K562 (cell line): Measurements from ENCODE around the gene RHBG. TPM values are rescaled to one million over a fixed set of nuclear protein-coding genes. Genes with fewer than 3 reads are reported as not detected.

Experiments
- ATAC-seq: fragments of 200-7000 bp; cut with Tn5 transposase; 3 replicates; pipeline ENCODE4 v1.9.1; 2020; ENCODE audit warnings: moderate library complexity
- BruUV-seq: library from RNA; stranded (reverse); fragments of 400-500 nt; replicated peaks from 2 replicates; lab custom pipeline; 2021; lab: Mats Ljungman, UMichigan
- CTCF ChIA-PET: fragments of 300-600 bp; formaldehyde crosslinking; extraction: SDS; loops from one replicate; lab custom pipeline; 2021; ENCODE audit warnings: low intra/inter-chr PET ratio; lab: Yijun Ruan, JAX
- POLR2A ChIA-PET: fragments of 300-600, 350-650 bp; sonication (Branson Sonifier 250); formaldehyde crosslinking; extraction: SDS; loops from one replicate; lab custom pipeline; 2021; ENCODE audit warnings: antibody characterized with exemption, inconsistent platforms; lab: Yijun Ruan, JAX
- DNase-seq, 4 experiments: peaks; one replicate each; pipeline versions ENCODE4 v3.0.0 to v3.0.0-alpha.2; 2011 to 2018; ENCODE audit warnings: low spot score in 3 of 4, mixed read lengths in 3 of 4; ENCODE audit errors: extremely low read depth in 1 of 4
- FAIRE-seq: peaks from 2 replicates; lab custom pipeline; 2011; peaks lifted over from hg19 to GRCh38; lab: Jason Lieb, UNC
- H2AFZ ChIP-seq: 2 replicates; pipeline ENCODE4 v1.6.0; 2011; ENCODE audit warnings: low read depth, low read length, control low read depth, inconsistent platforms
- H3K27ac ChIP-seq: fragments of 200-600 bp; 3 replicates; pipeline ENCODE4 v1.8.0; 2011; ENCODE audit warnings: low read depth, mild to moderate bottlenecking, control low read depth, inconsistent platforms, low read length, moderate library complexity, mixed read lengths; ENCODE audit errors: extremely low read depth
- H3K27me3 ChIP-seq, 2 experiments: fragments of 300-600 bp in 1 of 2; 2 replicates in 1 of 2; 3 replicates in 1 of 2; pipeline versions ENCODE4 v1.6.0 to v1.8.0; 2011; ENCODE audit warnings: inconsistent platforms in 2 of 2, low read length in 2 of 2, mild to moderate bottlenecking in 1 of 2, mixed read lengths in 1 of 2, moderate library complexity in 1 of 2; ENCODE audit not compliant: control insufficient read depth in 2 of 2, insufficient read depth in 2 of 2
- H3K36me3 ChIP-seq: fragments of 300-600 bp; 3 replicates; pipeline ENCODE4 v1.8.0; 2011; ENCODE audit warnings: mild to moderate bottlenecking, low read length, inconsistent platforms; ENCODE audit not compliant: control insufficient read depth, insufficient read depth
- H3K4me1 ChIP-seq, 2 experiments: fragments of 200-600 bp in 1 of 2; replicated peaks in 1 of 2; 2 replicates in 1 of 2; 3 replicates in 1 of 2; pipeline versions ENCODE4 v1.5.1 to v1.8.0; 2011; ENCODE audit warnings: inconsistent platforms in 2 of 2, low read length in 2 of 2, mild to moderate bottlenecking in 1 of 2, mixed read lengths in 1 of 2, moderate library complexity in 1 of 2; ENCODE audit not compliant: control insufficient read depth in 2 of 2, insufficient read depth in 2 of 2
- H3K4me2 ChIP-seq: 2 replicates; pipeline ENCODE4 v1.6.1; 2011; ENCODE audit warnings: low read length, control low read depth, inconsistent platforms, mixed read lengths; ENCODE audit not compliant: insufficient read depth
- H3K4me3 ChIP-seq: fragments of 200-600 bp; sonication (generic), shearing (Covaris generic); 2 replicates; pipeline ENCODE4 v1.5.1; 2016; ENCODE audit warnings: control low read depth, inconsistent platforms
- H3K79me2 ChIP-seq: fragments of 200-600 bp; 3 replicates; pipeline ENCODE4 v1.8.0; 2011; ENCODE audit warnings: low read length, inconsistent platforms; ENCODE audit not compliant: control insufficient read depth, insufficient read depth
- H3K9ac ChIP-seq, 2 experiments: 2 replicates each; pipeline versions ENCODE4 v1.6.0 to v1.6.1; 2011; ENCODE audit warnings: low read depth in 2 of 2, low read length in 2 of 2, control low read depth in 1 of 2, inconsistent platforms in 1 of 2, mild to moderate bottlenecking in 1 of 2, mixed read lengths in 1 of 2; ENCODE audit not compliant: insufficient read depth in 1 of 2
- H3K9me1 ChIP-seq: one replicate; pipeline ENCODE4 v1.6.0; 2011; ENCODE audit warnings: inconsistent platforms, mild to moderate bottlenecking, low read length, moderate library complexity; ENCODE audit not compliant: control insufficient read depth, insufficient read depth
- H3K9me3 ChIP-seq: replicated peaks from 2 replicates; pipeline ENCODE4 v1.5.1; 2011; ENCODE audit warnings: low read depth, low read length, inconsistent platforms; ENCODE audit not compliant: control insufficient read depth, insufficient read depth
- H4K20me1 ChIP-seq: replicated peaks from 2 replicates; pipeline ENCODE4 v1.6.1; 2011; ENCODE audit warnings: low read length, inconsistent platforms, mixed read lengths; ENCODE audit not compliant: control insufficient read depth, insufficient read depth
- CCAR2 ChIP-seq: fragments of 200-400 bp; formaldehyde crosslinking; IDR thresholded peaks from 2 replicates; pipeline ENCODE4 v1.6.1; 2017; ENCODE audit warnings: mild to moderate bottlenecking, low read depth, low read length
- DIDO1 ChIP-seq: fragments of 450-650 bp; IDR thresholded peaks from 2 replicates; pipeline ENCODE4 v1.6.1; 2016; ENCODE audit warnings: low read depth, missing biosample characterization, missing genetic modification characterization
- HIVEP1 ChIP-seq: fragments of 250-450 bp; sonication (Bioruptor Pico); IDR thresholded peaks from 2 replicates; pipeline ENCODE4 v1.4.0; 2020; ENCODE audit warnings: mild to moderate bottlenecking
- KDM2B ChIP-seq: fragments of 250-450 bp; sonication (Bioruptor Pico); IDR thresholded peaks from 2 replicates; pipeline ENCODE4 v1.8.0; 2021; ENCODE audit warnings: mild to moderate bottlenecking, moderate library complexity
- PTRF ChIP-seq: fragments of 450-650 bp; IDR thresholded peaks from 2 replicates; pipeline ENCODE4 v1.6.1; 2016; ENCODE audit warnings: mild to moderate bottlenecking, missing genetic modification characterization, missing compliant biosample characterization
- ZNF431 ChIP-seq: sonication (generic); formaldehyde crosslinking; IDR thresholded peaks from 2 replicates; pipeline ENCODE4 v1.8.0; 2022; ENCODE audit warnings: mild to moderate bottlenecking, missing genetic modification reagents
- ZNF75A ChIP-seq: fragments of 450-650 bp; formaldehyde crosslinking; IDR thresholded peaks from 2 replicates; pipeline ENCODE4 v1.4.0; 2020; ENCODE audit warnings: mild to moderate bottlenecking
- WGBS: fragments of 100-300 bp; shearing (Covaris generic); methylation state at CpG from one replicate; pipeline ENCODE4 v1.1.6; 2016; ENCODE audit warnings: low coverage, mixed read lengths; ENCODE audit not compliant: insufficient coverage; ENCODE audit errors: missing lambda C conversion rate; 5-methylcytosine and 5-hydroxymethylcytosine counted together
- in situ Hi-C: fragments of 300-500 bp; cut with MboI; formaldehyde crosslinking; loops from 4 replicates; pipeline ENCODE4 v1.15.0; 2018; ENCODE audit warnings: inconsistent platforms, mixed read lengths
- intact Hi-C: fragments of 100-400 bp; cut with micrococcal nuclease; formaldehyde crosslinking; loops from 2 replicates; pipeline ENCODE4 v1.14.2; 2022
- polyA plus RNA-seq, 8 experiments: library from polyadenylated mRNA; depleted of rRNA in 4 of 8; stranded (reverse) in 5 of 8; unstranded in 3 of 8; fragments of >200 nt; fragmentation: Nextera tagmentation in 2 of 8; fragmentation: Illumina TruSeq in 1 of 8; extraction: Ambion mirVana in 2 of 8; extraction: Trizol in 1 of 8; gene quantifications; 2 replicates each; pipeline versions ENCODE4 v1.2.1 to v1.2.3, GENCODE V29; 2011 to 2014; ENCODE audit warnings: inconsistent platforms in 1 of 8, missing spikeins in 1 of 8
- total RNA-seq, 7 experiments: library from RNA; depleted of rRNA in 6 of 7; stranded (reverse); fragments of >200 nt in 6 of 7; fragmentation: Illumina TruSeq in 2 of 7; extraction: Trizol in 2 of 7; gene quantifications; 2 replicates each; pipeline versions ENCODE4 v1.2.1 to v1.2.3, GENCODE V29; 2011 to 2021; ENCODE audit warnings: low replicate concordance in 1 of 7
- TF ChIP-seq, protein P1 (sequence below), 2 experiments: fragments of 450-650 bp; IDR thresholded peaks; 2 replicates each; pipeline ENCODE4 v1.6.1; 2016
- TF ChIP-seq, protein P2 (sequence below): fragments of 450-650 bp; IDR thresholded peaks from 2 replicates; pipeline ENCODE4 v1.6.1; 2016; ENCODE audit warnings: mild to moderate bottlenecking, moderate library complexity

The RHBG gene
- total and polyA plus RNA-seq, 9 of the 15 experiments (the other 6 are each of a cell fraction or from before 2014, with no cell fraction given) = not detected

DNA sequence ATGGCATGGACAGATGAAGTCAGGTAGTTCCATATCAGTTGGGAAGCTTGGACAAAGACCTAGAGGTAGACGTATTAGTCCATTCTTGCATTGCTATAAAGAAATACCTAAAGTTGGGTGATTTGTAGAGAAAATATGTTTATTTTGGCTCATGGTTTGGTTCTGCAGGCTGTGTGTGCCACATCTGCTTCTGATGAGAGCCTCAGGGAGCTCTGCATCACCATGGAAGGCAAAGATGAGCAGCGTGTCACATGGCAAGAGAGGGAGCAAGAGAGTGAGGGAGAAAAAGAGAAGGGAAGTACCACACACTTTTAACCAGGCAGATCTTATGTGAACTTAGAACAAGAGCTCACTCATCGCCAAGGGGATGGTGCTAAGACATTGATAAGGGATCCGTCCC lies 21.7 kb upstream of the RHBG start:
- ATAC-seq (no peak), DNase-seq (no peak)
- no peaks in the 10 kb centered on the region for H4K20me1 ChIP-seq
- H3K36me3 ChIP-seq = no peaks in the 10 kb centered on the region
- whole genome bisulfite sequencing = 4% methylated on average over 4 of the region's 4 CpGs
- intact Hi-C loops = no loop called here
- TF ChIP-seq, protein P1, sequence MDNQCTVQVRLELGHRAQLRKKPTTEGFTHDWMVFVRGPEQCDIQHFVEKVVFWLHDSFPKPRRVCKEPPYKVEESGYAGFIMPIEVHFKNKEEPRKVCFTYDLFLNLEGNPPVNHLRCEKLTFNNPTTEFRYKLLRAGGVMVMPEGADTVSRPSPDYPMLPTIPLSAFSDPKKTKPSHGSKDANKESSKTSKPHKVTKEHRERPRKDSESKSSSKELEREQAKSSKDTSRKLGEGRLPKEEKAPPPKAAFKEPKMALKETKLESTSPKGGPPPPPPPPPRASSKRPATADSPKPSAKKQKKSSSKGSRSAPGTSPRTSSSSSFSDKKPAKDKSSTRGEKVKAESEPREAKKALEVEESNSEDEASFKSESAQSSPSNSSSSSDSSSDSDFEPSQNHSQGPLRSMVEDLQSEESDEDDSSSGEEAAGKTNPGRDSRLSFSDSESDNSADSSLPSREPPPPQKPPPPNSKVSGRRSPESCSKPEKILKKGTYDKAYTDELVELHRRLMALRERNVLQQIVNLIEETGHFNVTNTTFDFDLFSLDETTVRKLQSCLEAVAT (IDR thresholded peaks at IDR 0.05) = no peak
- TF ChIP-seq PTRF (tag) = no peak
- TF ChIP-seq, protein P2, sequence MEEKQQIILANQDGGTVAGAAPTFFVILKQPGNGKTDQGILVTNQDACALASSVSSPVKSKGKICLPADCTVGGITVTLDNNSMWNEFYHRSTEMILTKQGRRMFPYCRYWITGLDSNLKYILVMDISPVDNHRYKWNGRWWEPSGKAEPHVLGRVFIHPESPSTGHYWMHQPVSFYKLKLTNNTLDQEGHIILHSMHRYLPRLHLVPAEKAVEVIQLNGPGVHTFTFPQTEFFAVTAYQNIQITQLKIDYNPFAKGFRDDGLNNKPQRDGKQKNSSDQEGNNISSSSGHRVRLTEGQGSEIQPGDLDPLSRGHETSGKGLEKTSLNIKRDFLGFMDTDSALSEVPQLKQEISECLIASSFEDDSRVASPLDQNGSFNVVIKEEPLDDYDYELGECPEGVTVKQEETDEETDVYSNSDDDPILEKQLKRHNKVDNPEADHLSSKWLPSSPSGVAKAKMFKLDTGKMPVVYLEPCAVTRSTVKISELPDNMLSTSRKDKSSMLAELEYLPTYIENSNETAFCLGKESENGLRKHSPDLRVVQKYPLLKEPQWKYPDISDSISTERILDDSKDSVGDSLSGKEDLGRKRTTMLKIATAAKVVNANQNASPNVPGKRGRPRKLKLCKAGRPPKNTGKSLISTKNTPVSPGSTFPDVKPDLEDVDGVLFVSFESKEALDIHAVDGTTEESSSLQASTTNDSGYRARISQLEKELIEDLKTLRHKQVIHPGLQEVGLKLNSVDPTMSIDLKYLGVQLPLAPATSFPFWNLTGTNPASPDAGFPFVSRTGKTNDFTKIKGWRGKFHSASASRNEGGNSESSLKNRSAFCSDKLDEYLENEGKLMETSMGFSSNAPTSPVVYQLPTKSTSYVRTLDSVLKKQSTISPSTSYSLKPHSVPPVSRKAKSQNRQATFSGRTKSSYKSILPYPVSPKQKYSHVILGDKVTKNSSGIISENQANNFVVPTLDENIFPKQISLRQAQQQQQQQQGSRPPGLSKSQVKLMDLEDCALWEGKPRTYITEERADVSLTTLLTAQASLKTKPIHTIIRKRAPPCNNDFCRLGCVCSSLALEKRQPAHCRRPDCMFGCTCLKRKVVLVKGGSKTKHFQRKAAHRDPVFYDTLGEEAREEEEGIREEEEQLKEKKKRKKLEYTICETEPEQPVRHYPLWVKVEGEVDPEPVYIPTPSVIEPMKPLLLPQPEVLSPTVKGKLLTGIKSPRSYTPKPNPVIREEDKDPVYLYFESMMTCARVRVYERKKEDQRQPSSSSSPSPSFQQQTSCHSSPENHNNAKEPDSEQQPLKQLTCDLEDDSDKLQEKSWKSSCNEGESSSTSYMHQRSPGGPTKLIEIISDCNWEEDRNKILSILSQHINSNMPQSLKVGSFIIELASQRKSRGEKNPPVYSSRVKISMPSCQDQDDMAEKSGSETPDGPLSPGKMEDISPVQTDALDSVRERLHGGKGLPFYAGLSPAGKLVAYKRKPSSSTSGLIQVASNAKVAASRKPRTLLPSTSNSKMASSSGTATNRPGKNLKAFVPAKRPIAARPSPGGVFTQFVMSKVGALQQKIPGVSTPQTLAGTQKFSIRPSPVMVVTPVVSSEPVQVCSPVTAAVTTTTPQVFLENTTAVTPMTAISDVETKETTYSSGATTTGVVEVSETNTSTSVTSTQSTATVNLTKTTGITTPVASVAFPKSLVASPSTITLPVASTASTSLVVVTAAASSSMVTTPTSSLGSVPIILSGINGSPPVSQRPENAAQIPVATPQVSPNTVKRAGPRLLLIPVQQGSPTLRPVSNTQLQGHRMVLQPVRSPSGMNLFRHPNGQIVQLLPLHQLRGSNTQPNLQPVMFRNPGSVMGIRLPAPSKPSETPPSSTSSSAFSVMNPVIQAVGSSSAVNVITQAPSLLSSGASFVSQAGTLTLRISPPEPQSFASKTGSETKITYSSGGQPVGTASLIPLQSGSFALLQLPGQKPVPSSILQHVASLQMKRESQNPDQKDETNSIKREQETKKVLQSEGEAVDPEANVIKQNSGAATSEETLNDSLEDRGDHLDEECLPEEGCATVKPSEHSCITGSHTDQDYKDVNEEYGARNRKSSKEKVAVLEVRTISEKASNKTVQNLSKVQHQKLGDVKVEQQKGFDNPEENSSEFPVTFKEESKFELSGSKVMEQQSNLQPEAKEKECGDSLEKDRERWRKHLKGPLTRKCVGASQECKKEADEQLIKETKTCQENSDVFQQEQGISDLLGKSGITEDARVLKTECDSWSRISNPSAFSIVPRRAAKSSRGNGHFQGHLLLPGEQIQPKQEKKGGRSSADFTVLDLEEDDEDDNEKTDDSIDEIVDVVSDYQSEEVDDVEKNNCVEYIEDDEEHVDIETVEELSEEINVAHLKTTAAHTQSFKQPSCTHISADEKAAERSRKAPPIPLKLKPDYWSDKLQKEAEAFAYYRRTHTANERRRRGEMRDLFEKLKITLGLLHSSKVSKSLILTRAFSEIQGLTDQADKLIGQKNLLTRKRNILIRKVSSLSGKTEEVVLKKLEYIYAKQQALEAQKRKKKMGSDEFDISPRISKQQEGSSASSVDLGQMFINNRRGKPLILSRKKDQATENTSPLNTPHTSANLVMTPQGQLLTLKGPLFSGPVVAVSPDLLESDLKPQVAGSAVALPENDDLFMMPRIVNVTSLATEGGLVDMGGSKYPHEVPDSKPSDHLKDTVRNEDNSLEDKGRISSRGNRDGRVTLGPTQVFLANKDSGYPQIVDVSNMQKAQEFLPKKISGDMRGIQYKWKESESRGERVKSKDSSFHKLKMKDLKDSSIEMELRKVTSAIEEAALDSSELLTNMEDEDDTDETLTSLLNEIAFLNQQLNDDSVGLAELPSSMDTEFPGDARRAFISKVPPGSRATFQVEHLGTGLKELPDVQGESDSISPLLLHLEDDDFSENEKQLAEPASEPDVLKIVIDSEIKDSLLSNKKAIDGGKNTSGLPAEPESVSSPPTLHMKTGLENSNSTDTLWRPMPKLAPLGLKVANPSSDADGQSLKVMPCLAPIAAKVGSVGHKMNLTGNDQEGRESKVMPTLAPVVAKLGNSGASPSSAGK = no peak
- TF ChIP-seq DIDO1 (tag) = no peak
- TF ChIP-seq ZNF431 = no peak
- TF ChIP-seq CCAR2 = no peak
- TF ChIP-seq HIVEP1 (CRISPR knock-in tag) = no peak
- TF ChIP-seq ZNF75A = no peak
- TF ChIP-seq KDM2B (CRISPR knock-in tag) = no peak
- TF ChIP-seq, all 486 proteins: peak for 0
- POLR2A ChIA-PET = interaction anchor here (0.8 to 1.0 kb wide), 3 partner anchors 15 to 105 kb away, joined by 3 to 5 read pairs (median 3); no protein-coding TSS in a partner anchor
- CTCF ChIA-PET = no interaction called here
- H3K4me2 ChIP-seq = no peak overlapping the region
- no peak overlapping the region for H3K9ac ChIP-seq
- H3K79me2 ChIP-seq = no peaks in the 10 kb centered on the region
- H3K4me3 ChIP-seq = no peak overlapping the region
- H2AFZ ChIP-seq = no peak overlapping the region
- no TSS peak for BruUV-seq
- no peak overlapping the region for H3K27ac ChIP-seq
- H3K9me3 ChIP-seq = no peaks in the 10 kb centered on the region
- FAIRE-seq = no peak
- in situ Hi-C loops = no loop called here
- peaks cover 0 to 8% of the 10 kb centered on the region in 2 experiments; a peak in 3 of 5 replicates for H3K27me3 ChIP-seq
- H3K4me1 ChIP-seq = no peaks in the 10 kb centered on the region
- H3K9me1 ChIP-seq = no peaks in the 10 kb centered on the region
